Esophagus (tissue), 2 donors: ENCODE data around the gene RPH3AL. TPM values are rescaled to one million over a fixed set of nuclear protein-coding genes. Genes with fewer than 3 reads are reported as not detected.

Experiments
- H3K27ac ChIP-seq, 2 donors: one replicate each; pipeline ENCODE4 v1.5.1; 2013; ENCODE audit warnings: low read depth in 2 of 2, mild to moderate bottlenecking in 2 of 2, inconsistent platforms in 1 of 2, low read length in 1 of 2, moderate library complexity in 1 of 2
- H3K27me3 ChIP-seq, 2 donors: one replicate each; pipeline ENCODE4 v1.6.1; 2013; ENCODE audit warnings: low read length in 2 of 2, control low read depth in 1 of 2, mild to moderate bottlenecking in 1 of 2; ENCODE audit not compliant: insufficient read depth in 2 of 2, control insufficient read depth in 1 of 2
- H3K36me3 ChIP-seq, 2 donors: one replicate each; pipeline ENCODE4 v1.6.1; 2013; ENCODE audit warnings: low read length in 1 of 2; ENCODE audit not compliant: control insufficient read depth in 2 of 2, insufficient read depth in 2 of 2
- H3K4me1 ChIP-seq, 2 donors: one replicate each; pipeline ENCODE4 v1.6.1; 2013; ENCODE audit warnings: low read length in 1 of 2; ENCODE audit not compliant: control insufficient read depth in 2 of 2, insufficient read depth in 2 of 2
- H3K4me3 ChIP-seq, 2 donors: one replicate each; pipeline ENCODE4 v1.5.1; 2013; ENCODE audit warnings: low read length in 2 of 2, mild to moderate bottlenecking in 2 of 2, low read depth in 1 of 2, moderate library complexity in 1 of 2
- H3K9me3 ChIP-seq, 2 donors: one replicate each; pipeline ENCODE4 v1.6.1; 2013; ENCODE audit warnings: mild to moderate bottlenecking in 2 of 2, low read depth in 1 of 2, low read length in 1 of 2, moderate library complexity in 1 of 2; ENCODE audit not compliant: control insufficient read depth in 2 of 2, insufficient read depth in 1 of 2
- WGBS, 2 donors: extraction: QIAGEN DNeasy Blood & Tissue Kit; methylation state at CpG; one replicate each; pipeline ENCODE4 v1.1.7; 2013; 5-methylcytosine and 5-hydroxymethylcytosine counted together
- polyA plus RNA-seq, 2 donors: library from polyadenylated mRNA; stranded (reverse); fragments of 200-250 nt; gene quantifications; one replicate each; pipeline ENCODE4 v1.2.3, GENCODE V29; 2013
- donor health status: healthy with polysubstance abuse.
- donor health status: Bipolar disorder and iron deficiency.

Gene RPH3AL
- polyA plus RNA-seq, 2 donors = 3.2 to 6.1 TPM

GRCh38 chr17:330993-331701 lies 21.5 kb downstream of the RPH3AL start:
- Histone ChIP-seq H3K36me3 (peaks cover 0 to 6% of the 10 kb centered on the region in 2 donors), H3K4me3 (peak overlapping the region; percentile 7 to 17), H3K9me3 (no peaks in the 10 kb centered on the region), H3K27me3 (no peaks in the 10 kb centered on the region), H3K4me1 (peaks cover 0 to 19% of the 10 kb centered on the region in 2 donors), H3K27ac (peak overlapping the region; percentile 36 to 50)
- 34 to 38% methylated on average over 26 of the region's 26 CpGs for WGBS, 2 donors

- 85 to 92% methylated on average over 8 of the region's 8 CpGs for WGBS, 2 donors
- H3K4me1 ChIP-seq = peaks cover 0 to 14% of the 10 kb centered on the region in 2 donors
- H3K36me3 ChIP-seq = peaks cover 0 to 13% of the 10 kb centered on the region in 2 donors
- no peak overlapping the region for H3K27ac ChIP-seq
- no peaks in the 10 kb centered on the region for H3K27me3 ChIP-seq
- peaks cover 0 to 3% of the 10 kb centered on the region in 2 donors for H3K9me3 ChIP-seq
- H3K4me3 ChIP-seq = no peak overlapping the region
These were observed 22.7 kb downstream of the RPH3AL start for GRCh38 chr17:329784-330420.

GRCh38 chr17:327971-328370 lies 24.6 kb downstream of the RPH3AL start:
- no peaks in the 10 kb centered on the region for H3K27me3 ChIP-seq

GRCh38 chr17:327296-327695 lies 25.3 kb downstream of the RPH3AL start:
- Histone ChIP-seq H3K4me3 (no peak overlapping the region), H3K36me3 (peaks cover 0 to 13% of the 10 kb centered on the region in 2 donors), H3K9me3 (peaks cover 0 to 3% of the 10 kb centered on the region in 2 donors), H3K4me1 (peaks cover 0 to 11% of the 10 kb centered on the region in 2 donors), H3K27me3 (no peaks in the 10 kb centered on the region), H3K27ac (no peak overlapping the region)
- WGBS, 2 donors = 90 to 93% methylated on average over 11 of the region's 11 CpGs

More at GRCh38 chr17:327971-328370, 24.6 kb downstream of the RPH3AL start:
- Histone ChIP-seq H3K36me3 (peaks cover 0 to 13% of the 10 kb centered on the region in 2 donors), H3K27ac (no peak overlapping the region), H3K4me3 (no peak overlapping the region), H3K9me3 (peaks cover 0 to 3% of the 10 kb centered on the region in 2 donors), H3K4me1 (peaks cover 0 to 11% of the 10 kb centered on the region in 2 donors)
- WGBS, 2 donors = 89% methylated on average over 7 of the region's 7 CpGs

GRCh38 chr17:326010-326621 lies 26.5 kb downstream of the RPH3AL start:
- H3K27me3 ChIP-seq = no peaks in the 10 kb centered on the region
- peaks cover 0 to 3% of the 10 kb centered on the region in 2 donors for H3K9me3 ChIP-seq
- 87 to 93% methylated on average over 21 of the region's 21 CpGs for WGBS, 2 donors
- H3K36me3 ChIP-seq = peaks cover 0 to 20% of the 10 kb centered on the region in 2 donors
- H3K4me1 ChIP-seq = peaks cover 0 to 1% of the 10 kb centered on the region in 2 donors
- H3K4me3 ChIP-seq = no peak overlapping the region
- H3K27ac ChIP-seq = no peak overlapping the region

- WGBS, 2 donors = 92% methylated on average over 13 of the region's 13 CpGs
- peaks cover 0 to 21% of the 10 kb centered on the region in 2 donors for H3K36me3 ChIP-seq
- H3K27ac ChIP-seq = no peak overlapping the region
- no peaks in the 10 kb centered on the region for H3K4me1 ChIP-seq
- H3K27me3 ChIP-seq = no peaks in the 10 kb centered on the region
- H3K9me3 ChIP-seq = peaks cover 0 to 3% of the 10 kb centered on the region in 2 donors
- no peak overlapping the region for H3K4me3 ChIP-seq
These were observed 27.2 kb downstream of the RPH3AL start for GRCh38 chr17:325270-326009.

- no peak overlapping the region for H3K4me3 ChIP-seq
- WGBS, 2 donors = 88 to 92% methylated on average over 39 of the region's 39 CpGs
- H3K36me3 ChIP-seq = peaks cover 0 to 27% of the 10 kb centered on the region in 2 donors
- H3K4me1 ChIP-seq = no peaks in the 10 kb centered on the region
- peaks cover 0 to 3% of the 10 kb centered on the region in 2 donors for H3K9me3 ChIP-seq
- no peaks in the 10 kb centered on the region for H3K27me3 ChIP-seq
- no peak overlapping the region for H3K27ac ChIP-seq
These were observed 28.7 kb downstream of the RPH3AL start for GRCh38 chr17:323721-324571.

- Histone ChIP-seq H3K4me3 (no peak overlapping the region), H3K9me3 (peaks cover 0 to 3% of the 10 kb centered on the region in 2 donors), H3K36me3 (peaks cover 0 to 27% of the 10 kb centered on the region in 2 donors), H3K27ac (no peak overlapping the region), H3K27me3 (no peaks in the 10 kb centered on the region), H3K4me1 (no peaks in the 10 kb centered on the region)
- 77 to 87% methylated on average over 8 of the region's 8 CpGs for WGBS, 2 donors
These were observed 29.4 kb downstream of the RPH3AL start for GRCh38 chr17:323181-323580.
